Upper lobe of left lung (tissue), 6 donors: ENCODE results near the gene POLD1. TPM values are rescaled to one million over a fixed set of nuclear protein-coding genes. Genes with fewer than 3 reads are reported as not detected.
"Not testable (repeated sequence)": the region's sequence is repeated elsewhere in the genome, so short reads cannot be mapped to it uniquely, and the experiment has no call there.

Experiments used
- ATAC-seq, 2 donors: fragments of 200-7000 bp; cut with Tn5 transposase; one replicate each; pipeline ENCODE4 v1.9.1; 2022; ENCODE audit warnings: mild to moderate bottlenecking in 2 of 2, moderate library complexity in 2 of 2; ENCODE audit not compliant: low FRiP score in 2 of 2
- DNase-seq, 2 donors: peaks; one replicate each; pipeline ENCODE4 v3.0.0-alpha.2; 2019 to 2020
- H3K27ac ChIP-seq, 4 donors: fragments of 200-600 bp; sonication (generic); one replicate each; pipeline ENCODE4 v1.5.1; 2016 to 2019
- H3K27me3 ChIP-seq, 4 donors: fragments of 200-600 bp; sonication (generic); one replicate each; pipeline ENCODE4 v1.5.1; 2017 to 2019
- H3K36me3 ChIP-seq, 4 donors: fragments of 200-600 bp; sonication (generic); one replicate each; pipeline ENCODE4 v1.5.1; 2016 to 2019
- H3K4me1 ChIP-seq, 4 donors: fragments of 200-600 bp; sonication (generic); one replicate each; pipeline ENCODE4 v1.5.1; 2018 to 2019
- H3K4me3 ChIP-seq, 4 donors: fragments of 200-600 bp; sonication (generic); one replicate each; pipeline ENCODE4 v1.5.1; 2017 to 2019; ENCODE audit warnings: mild to moderate bottlenecking in 2 of 4, moderate library complexity in 1 of 4
- H3K9me3 ChIP-seq, 4 donors: fragments of 200-600 bp; sonication (generic); one replicate each; pipeline ENCODE4 v1.5.1; 2018 to 2019
- EP300 ChIP-seq, 4 donors: sonication (generic); formaldehyde crosslinking; IDR thresholded peaks; one replicate each; pipeline ENCODE4 v1.5.1; 2017; ENCODE audit warnings: antibody characterized with exemption in 4 of 4, control low read depth in 2 of 4
- POLR2A ChIP-seq, 4 donors: fragments of 450-650 bp; IDR thresholded peaks; one replicate each; pipeline ENCODE4 v1.5.1; 2016 to 2017; ENCODE audit warnings: antibody characterized with exemption in 4 of 4, mild to moderate bottlenecking in 2 of 4
- POLR2AphosphoS5 ChIP-seq, 2 donors: sonication (generic); formaldehyde crosslinking; IDR thresholded peaks; one replicate each; pipeline ENCODE4 v1.5.1; 2017; ENCODE audit warnings: antibody characterized with exemption in 2 of 2
- WGBS, 2 donors: methylation state at CpG; one replicate each; pipeline ENCODE4 v1.1.5; 2017 to 2018; 5-methylcytosine and 5-hydroxymethylcytosine counted together
- total RNA-seq, 6 donors: library from RNA; depleted of rRNA in 4 of 6; stranded (reverse); fragments of >200 nt in 4 of 6; gene quantifications; one replicate each; pipeline versions ENCODE4 v1.1.0 to v1.2.1, GENCODE V29; 2016 to 2021
- TF ChIP-seq, protein P1 (sequence below), 6 experiments: fragments of 450-650 bp in 4 of 6; fragments of 200-600 bp in 2 of 6; sonication (generic) in 2 of 6; IDR thresholded peaks; one replicate each; pipeline ENCODE4 v1.5.1; 2016 to 2019; ENCODE audit warnings: antibody characterized with exemption in 6 of 6
- donor health status: DM: no; HTN: no; CAD: no; lungs with moderate emphysema.
- donor health status: DM: no; HTN: yes; CAD: no; lungs with severe emphysema.

Gene POLD1
- total RNA-seq, 6 donors from 2014 or later = 20.5 to 66.0 (median 44.0) TPM

DNA sequence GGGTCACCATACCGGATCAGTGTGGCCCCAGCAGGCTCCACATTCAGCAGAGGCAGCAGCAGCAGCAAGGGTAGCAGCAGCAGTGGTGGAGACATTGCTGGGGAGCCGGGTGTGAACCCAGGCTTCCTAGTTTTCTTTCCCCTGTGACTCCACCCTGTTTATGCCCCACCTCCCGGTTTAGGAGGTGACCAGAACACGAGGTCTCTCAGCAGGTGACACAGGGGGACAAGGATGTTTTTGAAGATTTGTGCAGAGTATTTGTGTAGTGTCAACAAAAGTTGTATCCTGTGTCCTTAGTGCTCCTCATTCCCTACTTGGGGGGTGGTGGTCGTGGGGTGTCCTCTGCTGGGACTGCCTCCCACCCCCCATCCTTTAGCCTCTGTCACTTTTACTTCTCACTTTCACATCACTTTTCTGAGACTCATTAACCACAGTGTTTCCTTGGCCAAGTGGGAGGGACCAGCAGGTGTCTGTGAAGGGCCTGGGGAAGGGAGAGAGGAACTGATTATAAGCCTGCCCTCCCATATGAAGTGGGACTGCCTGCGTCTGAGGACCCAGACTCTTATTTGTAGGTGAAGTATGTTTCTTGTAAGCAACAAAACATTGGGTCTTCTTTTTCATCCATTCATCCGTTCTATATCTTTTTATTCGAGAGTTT lies 39.4 kb upstream of the POLD1 start:
- H3K27me3 ChIP-seq = no peaks in the 10 kb centered on the region
- no peak overlapping the region for H3K4me3 ChIP-seq
- DNase-seq (no peak), ATAC-seq (peak in 1 of 2 donors; percentile 23)
- H3K4me1 ChIP-seq = peaks cover 0 to 6% (median 0%) of the 10 kb centered on the region in 4 donors
- peaks cover 0 to 7% (median 2%) of the 10 kb centered on the region in 4 donors for H3K9me3 ChIP-seq
- no peaks in the 10 kb centered on the region for H3K36me3 ChIP-seq
- 68 to 70% methylated on average over 7 to 8 of the region's 8 CpGs for WGBS, 2 donors
- H3K27ac ChIP-seq = no peak overlapping the region
- TF ChIP-seq POLR2A (IDR thresholded peaks at IDR 0.05) (no peak), EP300 (IDR thresholded peaks at IDR 0.05) (no peak), POLR2AphosphoS5 (IDR thresholded peaks at IDR 0.05) (no peak)
- TF ChIP-seq, protein P1, sequence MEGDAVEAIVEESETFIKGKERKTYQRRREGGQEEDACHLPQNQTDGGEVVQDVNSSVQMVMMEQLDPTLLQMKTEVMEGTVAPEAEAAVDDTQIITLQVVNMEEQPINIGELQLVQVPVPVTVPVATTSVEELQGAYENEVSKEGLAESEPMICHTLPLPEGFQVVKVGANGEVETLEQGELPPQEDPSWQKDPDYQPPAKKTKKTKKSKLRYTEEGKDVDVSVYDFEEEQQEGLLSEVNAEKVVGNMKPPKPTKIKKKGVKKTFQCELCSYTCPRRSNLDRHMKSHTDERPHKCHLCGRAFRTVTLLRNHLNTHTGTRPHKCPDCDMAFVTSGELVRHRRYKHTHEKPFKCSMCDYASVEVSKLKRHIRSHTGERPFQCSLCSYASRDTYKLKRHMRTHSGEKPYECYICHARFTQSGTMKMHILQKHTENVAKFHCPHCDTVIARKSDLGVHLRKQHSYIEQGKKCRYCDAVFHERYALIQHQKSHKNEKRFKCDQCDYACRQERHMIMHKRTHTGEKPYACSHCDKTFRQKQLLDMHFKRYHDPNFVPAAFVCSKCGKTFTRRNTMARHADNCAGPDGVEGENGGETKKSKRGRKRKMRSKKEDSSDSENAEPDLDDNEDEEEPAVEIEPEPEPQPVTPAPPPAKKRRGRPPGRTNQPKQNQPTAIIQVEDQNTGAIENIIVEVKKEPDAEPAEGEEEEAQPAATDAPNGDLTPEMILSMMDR (IDR thresholded peaks at IDR 0.05) = no peak

DNA sequence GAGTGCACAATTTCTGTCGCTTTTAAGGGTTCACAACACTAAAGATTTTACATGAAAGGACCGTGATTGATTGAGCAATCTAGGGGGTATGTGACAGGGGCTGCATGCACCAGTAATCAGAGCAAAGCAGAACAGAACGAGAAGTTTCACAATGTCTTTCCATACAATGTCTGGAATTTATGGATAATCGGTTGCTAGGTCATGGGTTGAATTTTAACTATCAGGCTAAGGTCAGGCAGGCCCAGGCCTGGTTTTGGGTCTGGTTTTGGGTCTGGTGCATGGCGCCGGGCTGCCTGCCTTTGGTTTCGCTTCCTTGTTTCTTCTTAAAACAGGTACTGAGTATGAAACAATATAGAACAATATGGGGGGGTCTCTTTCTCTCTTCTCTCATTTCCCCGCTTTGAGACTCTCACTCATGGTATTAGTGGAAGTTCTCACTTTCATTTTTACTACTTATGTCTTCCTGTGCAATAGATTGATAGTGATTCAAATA lies 37.0 kb upstream of the POLD1 start:
- not testable (repeated sequence) for H3K36me3 ChIP-seq, ATAC-seq, DNase-seq, H3K4me1 ChIP-seq, H3K27ac ChIP-seq, H3K27me3 ChIP-seq, H3K4me3 ChIP-seq, H3K9me3 ChIP-seq
- 56 to 64% methylated on average over 8 of the region's 8 CpGs for WGBS, 2 donors

DNA sequence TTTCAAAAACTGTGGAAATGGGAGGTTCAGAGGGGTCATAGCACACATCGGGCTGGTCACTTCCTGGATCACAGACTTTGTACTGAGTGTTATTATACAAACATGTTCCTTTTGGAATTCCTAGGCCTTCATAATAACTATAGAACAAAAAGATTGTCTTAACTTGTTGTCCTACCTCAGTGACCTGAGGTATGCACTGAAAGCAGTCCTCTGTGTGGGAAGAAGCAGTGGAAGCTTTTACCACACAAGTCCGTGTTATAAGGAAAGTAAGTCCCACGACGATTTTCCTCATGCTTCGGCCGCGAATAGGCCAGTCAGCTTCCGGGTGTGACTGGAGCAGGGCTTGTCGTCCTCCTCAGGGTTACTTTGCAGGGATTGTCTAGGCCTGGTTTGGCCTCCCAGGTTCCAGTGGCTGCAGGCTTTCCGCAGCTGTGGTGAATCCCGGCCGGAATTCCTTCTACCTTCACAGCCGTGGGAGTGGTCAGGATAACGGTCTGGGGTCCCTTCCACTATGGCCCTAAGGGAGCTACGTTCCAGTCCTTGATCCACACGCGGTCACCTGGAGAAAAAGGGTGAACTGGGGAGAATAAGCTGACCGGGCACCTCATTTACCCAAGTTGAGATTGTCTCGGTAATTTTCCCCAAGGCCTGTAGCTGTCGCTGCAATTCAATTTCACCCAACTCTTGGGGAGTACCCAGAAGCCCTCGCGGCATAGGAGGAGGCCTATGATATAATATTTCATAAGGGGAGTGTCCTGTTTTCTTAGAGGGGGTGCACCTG lies 34.7 kb upstream of the POLD1 start:
- Histone ChIP-seq H3K4me1 (no peaks in the 10 kb centered on the region), H3K9me3 (peaks cover 0 to 7% (median 2%) of the 10 kb centered on the region in 4 donors), H3K4me3 (no peak overlapping the region), H3K27me3 (no peaks in the 10 kb centered on the region), H3K27ac (peak overlapping the region in 1 of 4 donors; percentile 15), H3K36me3 (no peaks in the 10 kb centered on the region)
- DNase-seq (no peak), ATAC-seq (no peak)
- TF ChIP-seq POLR2A (IDR thresholded peaks at IDR 0.05) (no peak), POLR2AphosphoS5 (IDR thresholded peaks at IDR 0.05) (no peak), EP300 (IDR thresholded peaks at IDR 0.05) (no peak)
- TF ChIP-seq, protein P1 (IDR thresholded peaks at IDR 0.05) = no peak
- WGBS, 2 donors = 72 to 73% methylated on average over 17 to 22 of the region's 22 CpGs

DNA sequence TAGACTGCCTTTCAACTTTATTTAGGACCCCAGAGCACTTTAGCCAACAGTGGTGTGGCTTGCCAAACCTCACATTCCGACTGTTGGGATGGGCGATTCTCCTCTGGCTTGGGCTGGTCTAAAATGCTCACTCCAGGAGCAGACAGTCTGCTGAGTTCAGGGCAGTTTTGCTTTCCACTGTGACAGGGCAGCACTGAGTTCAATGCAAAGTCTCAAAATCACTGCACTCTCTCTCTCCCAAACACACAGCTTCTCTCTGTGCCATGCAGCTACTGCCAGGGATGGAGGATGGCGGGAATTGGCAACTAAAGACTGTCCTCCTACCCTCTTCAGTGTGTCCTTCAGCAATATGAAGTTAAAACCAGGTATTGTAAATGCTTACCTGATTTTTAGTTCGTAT lies 31.9 kb upstream of the POLD1 start:
- no peaks in the 10 kb centered on the region for H3K27me3 ChIP-seq
- no peaks in the 10 kb centered on the region for H3K9me3 ChIP-seq
- H3K36me3 ChIP-seq = no peaks in the 10 kb centered on the region
- WGBS, 2 donors = 63 to 69% methylated on average over 4 of the region's 4 CpGs
- H3K4me3 ChIP-seq = no peak overlapping the region
- H3K4me1 ChIP-seq = peaks cover 0 to 4% (median 0%) of the 10 kb centered on the region in 4 donors
- H3K27ac ChIP-seq = no peak overlapping the region
- DNase-seq (no peak), ATAC-seq (no peak)
- TF ChIP-seq, protein P1 (IDR thresholded peaks at IDR 0.05) = no peak
- TF ChIP-seq POLR2AphosphoS5 (IDR thresholded peaks at IDR 0.05) (no peak), POLR2A (IDR thresholded peaks at IDR 0.05) (no peak), EP300 (IDR thresholded peaks at IDR 0.05) (no peak)

DNA sequence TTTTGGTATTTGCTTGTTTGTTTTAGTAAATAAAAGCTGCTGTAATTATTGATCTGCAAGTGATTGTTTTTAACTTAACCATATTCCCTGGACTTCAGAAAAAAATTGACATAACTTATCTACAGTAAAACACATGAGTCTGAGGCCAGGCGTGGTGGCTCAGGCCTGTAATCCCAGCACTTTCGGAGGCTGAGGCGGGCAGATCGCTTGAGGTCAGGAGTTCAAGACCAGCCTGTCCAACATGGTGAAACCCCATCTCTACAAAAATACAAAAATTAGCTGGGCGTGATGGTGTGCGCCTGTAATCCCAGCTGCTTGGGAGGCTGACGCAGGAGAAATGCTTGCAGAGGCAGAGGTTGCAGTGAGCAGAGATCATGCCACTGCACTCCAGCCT lies 30.7 kb upstream of the POLD1 start:
- not testable (repeated sequence) for DNase-seq, H3K27ac ChIP-seq, H3K4me3 ChIP-seq, H3K9me3 ChIP-seq, H3K27me3 ChIP-seq, H3K36me3 ChIP-seq, ATAC-seq
- 93 to 94% methylated on average over 7 of the region's 7 CpGs for WGBS, 2 donors
- H3K4me1 ChIP-seq = peaks cover 3 to 16% (median 5%) of the 10 kb centered on the region in 4 donors
